Spinal cord (tissue), 10 donors: ENCODE measurements around the gene ZNF436. TPM values are rescaled to one million over a fixed set of nuclear protein-coding genes. Genes with fewer than 3 reads are reported as not detected.

Source experiments
- DNase-seq, 6 donors: peaks; one replicate each; pipeline versions ENCODE4 v3.0.0 to v3.0.0-alpha.2; 2013 to 2015; ENCODE audit warnings: low spot score in 6 of 6, low read depth in 4 of 6
- H3K27ac ChIP-seq: one replicate; pipeline ENCODE4 v1.5.1; 2013; ENCODE audit warnings: low read depth, low read length, control low read depth
- H3K27me3 ChIP-seq: one replicate; pipeline ENCODE4 v1.6.1; 2013; ENCODE audit warnings: low read length; ENCODE audit not compliant: control insufficient read depth, insufficient read depth
- H3K36me3 ChIP-seq: one replicate; pipeline ENCODE4 v1.6.1; 2013; ENCODE audit warnings: low read length; ENCODE audit not compliant: control insufficient read depth, insufficient read depth
- H3K4me1 ChIP-seq: one replicate; pipeline ENCODE4 v1.6.1; 2013; ENCODE audit warnings: low read length; ENCODE audit not compliant: control insufficient read depth, insufficient read depth
- H3K4me3 ChIP-seq: one replicate; pipeline ENCODE4 v1.5.1; 2013; ENCODE audit warnings: low read depth, low read length, control low read depth
- H3K9me3 ChIP-seq: one replicate; pipeline ENCODE4 v1.6.1; 2013; ENCODE audit warnings: low read length; ENCODE audit not compliant: control insufficient read depth, insufficient read depth
- WGBS: methylation state at CpG from one replicate; pipeline ENCODE4 v1.1.5; 2013; ENCODE audit warnings: missing lambda C conversion rate; ENCODE audit not compliant: insufficient coverage; 5-methylcytosine and 5-hydroxymethylcytosine counted together
- polyA plus RNA-seq, 2 donors: library from polyadenylated mRNA; unstranded; fragments of 120-200 nt; gene quantifications; one replicate each; pipeline ENCODE4 v1.2.1, GENCODE V29; 2013; ENCODE audit not compliant: insufficient read length in 2 of 2
- total RNA-seq, 2 donors: library from RNA; depleted of rRNA in 1 of 2; stranded (reverse); fragments of 120-200 nt in 1 of 2; fragments of >200 nt in 1 of 2; gene quantifications; one replicate each; pipeline versions ENCODE4 v1.2.3 to v1.2.4, GENCODE V29; 2013 to 2014
- donor health status: healthy.

Gene ZNF436
- total and polyA plus RNA-seq, 4 donors, result 33.6 to 53.4 (median 45.3) TPM

- Histone ChIP-seq H3K4me3 (peak overlapping the region; percentile 98), H3K27ac (peak overlapping the region; percentile 99), H3K9me3 (no peaks in the 10 kb centered on the region), H3K27me3 (no peaks in the 10 kb centered on the region), H3K4me1 (peaks cover 43% of the 10 kb centered on the region), H3K36me3 (peaks cover 11% of the 10 kb centered on the region)
- WGBS, result under 1% methylated on average over 61 of the region's 61 CpGs
- DNase-seq, result peak; percentile 87 to 98 (median 92)
Observed at GRCh38 chr1:23368562-23369334, 888 bp downstream of the ZNF436 start.

- peaks cover 43% of the 10 kb centered on the region for H3K4me1 ChIP-seq
- H3K36me3 ChIP-seq, result peaks cover 14% of the 10 kb centered on the region
- H3K9me3 ChIP-seq, result peaks cover 2% of the 10 kb centered on the region
- DNase-seq, result peak; percentile 86 to 100 (median 98)
- peak overlapping the region; percentile 99 for H3K27ac ChIP-seq
- 0% methylated on average over 40 of the region's 41 CpGs for WGBS
- H3K4me3 ChIP-seq, result peak overlapping the region; percentile 98
- H3K27me3 ChIP-seq, result no peaks in the 10 kb centered on the region
Observed at GRCh38 chr1:23367791-23368561, 1.7 kb downstream of the ZNF436 start.

- peaks cover 19% of the 10 kb centered on the region for H3K36me3 ChIP-seq
- DNase-seq, result no peak
- peaks cover 43% of the 10 kb centered on the region for H3K4me1 ChIP-seq
- WGBS, result 46% methylated on average over 4 of the region's 9 CpGs
- H3K27me3 ChIP-seq, result no peaks in the 10 kb centered on the region
- peak overlapping the region; percentile 98 for H3K4me3 ChIP-seq
- H3K27ac ChIP-seq, result peak overlapping the region; percentile 99
- peaks cover 7% of the 10 kb centered on the region for H3K9me3 ChIP-seq
Observed at GRCh38 chr1:23367451-23367790, 2.2 kb downstream of the ZNF436 start.

GRCh38 chr1:23366598-23366997 lies 3.0 kb downstream of the ZNF436 start:
- no peak overlapping the region for H3K4me3 ChIP-seq

GRCh38 chr1:23366146-23366545 lies 3.5 kb downstream of the ZNF436 start:
- Histone ChIP-seq H3K27ac (no peak overlapping the region), H3K36me3 (peaks cover 24% of the 10 kb centered on the region), H3K4me1 (peaks cover 33% of the 10 kb centered on the region), H3K9me3 (peaks cover 19% of the 10 kb centered on the region), H3K4me3 (no peak overlapping the region), H3K27me3 (no peaks in the 10 kb centered on the region)
- WGBS, result 78% methylated on average over 1 of the region's 2 CpGs
- no peak for DNase-seq

More at GRCh38 chr1:23366598-23366997, 3.0 kb downstream of the ZNF436 start:
- H3K27me3 ChIP-seq, result no peaks in the 10 kb centered on the region
- peaks cover 36% of the 10 kb centered on the region for H3K4me1 ChIP-seq
- H3K36me3 ChIP-seq, result peaks cover 24% of the 10 kb centered on the region
- H3K27ac ChIP-seq, result no peak overlapping the region
- peaks cover 15% of the 10 kb centered on the region for H3K9me3 ChIP-seq
- no peak for DNase-seq
- WGBS, result 85% methylated on average over 2 of the region's 5 CpGs

GRCh38 chr1:23362218-23362713 lies 7.4 kb downstream of the ZNF436 start:
- Histone ChIP-seq H3K36me3 (peaks cover 25% of the 10 kb centered on the region), H3K27me3 (no peaks in the 10 kb centered on the region), H3K4me1 (peaks cover 9% of the 10 kb centered on the region), H3K4me3 (no peak overlapping the region), H3K27ac (no peak overlapping the region), H3K9me3 (peaks cover 25% of the 10 kb centered on the region)
- 100% methylated on average over 1 of the region's 13 CpGs for WGBS
- no peak for DNase-seq

GRCh38 chr1:23358310-23358875 lies 11.2 kb downstream of the ZNF436 start:
- peaks cover 25% of the 10 kb centered on the region for H3K9me3 ChIP-seq
- H3K27me3 ChIP-seq, result no peaks in the 10 kb centered on the region
- no peak overlapping the region for H3K27ac ChIP-seq
- peaks cover 18% of the 10 kb centered on the region for H3K36me3 ChIP-seq
- no peak for DNase-seq
- H3K4me1 ChIP-seq, result peaks cover 5% of the 10 kb centered on the region
- no CpG with 5 or more reads among the region's 3 CpGs for WGBS
- H3K4me3 ChIP-seq, result no peak overlapping the region

GRCh38 chr1:23357138-23357908 lies 12.3 kb downstream of the ZNF436 start:
- DNase-seq, result peak in 1 of 6 donors; percentile 15
- H3K27ac ChIP-seq, result peak overlapping the region; percentile 43
- H3K4me1 ChIP-seq, result peaks cover 5% of the 10 kb centered on the region
- H3K4me3 ChIP-seq, result no peak overlapping the region
- H3K9me3 ChIP-seq, result peaks cover 17% of the 10 kb centered on the region
- no peaks in the 10 kb centered on the region for H3K27me3 ChIP-seq
- WGBS, result no CpG with 5 or more reads among the region's 3 CpGs
- peaks cover 9% of the 10 kb centered on the region for H3K36me3 ChIP-seq
